GM12865 (cell line): Measurements from ENCODE around the gene DLG2.

ENCODE experiments used
- DNase-seq: peaks from one replicate; pipeline ENCODE4 v3.0.0; 2010; ENCODE audit warnings: low read depth
- H3K4me3 ChIP-seq: 2 replicates; pipeline ENCODE4 v1.5.1; 2011; ENCODE audit warnings: mild to moderate bottlenecking, low read depth, low read length, control low read depth
- TF ChIP-seq, protein P1 (sequence below): IDR thresholded peaks from 2 replicates; pipeline ENCODE4 v1.5.1; 2011; ENCODE audit warnings: low read length, control low read depth, low read depth, inconsistent platforms; ENCODE audit not compliant: insufficient read depth; ENCODE audit errors: missing control alignments

The DLG2 gene

GRCh38 chr11:84552791-84553190 lies 1074.4 kb downstream of the DLG2 start:
- no peak for DNase-seq
- no peak overlapping the region for H3K4me3 ChIP-seq
- TF ChIP-seq, protein P1, sequence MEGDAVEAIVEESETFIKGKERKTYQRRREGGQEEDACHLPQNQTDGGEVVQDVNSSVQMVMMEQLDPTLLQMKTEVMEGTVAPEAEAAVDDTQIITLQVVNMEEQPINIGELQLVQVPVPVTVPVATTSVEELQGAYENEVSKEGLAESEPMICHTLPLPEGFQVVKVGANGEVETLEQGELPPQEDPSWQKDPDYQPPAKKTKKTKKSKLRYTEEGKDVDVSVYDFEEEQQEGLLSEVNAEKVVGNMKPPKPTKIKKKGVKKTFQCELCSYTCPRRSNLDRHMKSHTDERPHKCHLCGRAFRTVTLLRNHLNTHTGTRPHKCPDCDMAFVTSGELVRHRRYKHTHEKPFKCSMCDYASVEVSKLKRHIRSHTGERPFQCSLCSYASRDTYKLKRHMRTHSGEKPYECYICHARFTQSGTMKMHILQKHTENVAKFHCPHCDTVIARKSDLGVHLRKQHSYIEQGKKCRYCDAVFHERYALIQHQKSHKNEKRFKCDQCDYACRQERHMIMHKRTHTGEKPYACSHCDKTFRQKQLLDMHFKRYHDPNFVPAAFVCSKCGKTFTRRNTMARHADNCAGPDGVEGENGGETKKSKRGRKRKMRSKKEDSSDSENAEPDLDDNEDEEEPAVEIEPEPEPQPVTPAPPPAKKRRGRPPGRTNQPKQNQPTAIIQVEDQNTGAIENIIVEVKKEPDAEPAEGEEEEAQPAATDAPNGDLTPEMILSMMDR = no peak

DNA sequence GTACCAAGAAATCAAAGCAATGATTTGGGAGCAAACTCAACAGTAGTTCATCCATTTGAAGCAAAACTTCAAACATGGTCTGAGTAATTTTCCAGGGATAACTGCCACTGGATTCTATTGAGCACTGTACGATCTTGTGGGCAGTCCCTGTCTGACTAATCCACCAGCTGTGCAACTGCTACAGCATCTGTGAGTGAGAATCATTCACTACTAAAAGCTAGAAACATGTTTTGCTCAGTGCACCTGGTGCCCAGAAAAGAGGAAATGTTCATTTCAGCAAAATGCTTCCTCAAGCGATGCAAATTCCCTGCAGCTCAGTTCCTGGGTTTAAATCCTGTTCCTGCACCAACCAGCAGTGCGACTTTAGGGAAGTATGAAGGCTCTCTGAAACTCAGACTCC lies 1077.9 kb downstream of the DLG2 start:
- TF ChIP-seq, protein P1 = no peak
- H3K4me3 ChIP-seq = no peak overlapping the region
- DNase-seq = peak; percentile 33

GRCh38 chr11:84544566-84544965 lies 1082.6 kb downstream of the DLG2 start:
- DNase-seq = no peak
- TF ChIP-seq, protein P1 = no peak
- H3K4me3 ChIP-seq = no peak overlapping the region

- DNase-seq = no peak
- H3K4me3 ChIP-seq = no peak overlapping the region
Measured at GRCh38 chr11:84543367-84544159, 1083.6 kb downstream of the DLG2 start.

DNA sequence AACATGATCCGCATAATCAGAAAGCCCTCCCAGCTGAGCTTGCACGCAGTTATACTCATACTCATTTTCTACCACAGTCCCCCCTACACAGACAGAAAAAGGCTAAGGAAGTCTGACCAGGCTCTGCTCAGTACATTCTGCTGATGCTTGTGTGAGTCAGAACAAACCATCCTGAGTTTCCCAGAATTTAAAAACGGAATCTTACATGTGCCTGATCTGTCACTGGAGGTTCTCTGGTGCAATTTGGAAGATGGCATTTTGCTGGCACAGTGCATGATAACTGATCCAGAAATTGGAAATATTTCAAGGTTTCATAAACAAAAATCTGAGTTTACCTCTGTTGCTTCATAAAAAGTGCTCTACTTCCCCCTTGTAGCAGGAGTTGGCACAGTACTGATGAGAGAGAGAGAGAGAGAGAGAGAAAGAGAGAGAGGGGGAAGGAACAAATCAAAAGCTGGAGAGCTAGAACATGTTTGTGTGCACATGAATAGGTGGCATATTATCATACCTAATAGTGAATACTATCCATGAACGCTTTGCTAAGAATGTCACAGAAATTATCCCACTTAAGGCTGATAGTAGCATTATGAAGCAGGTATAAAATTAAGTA lies 1085.3 kb downstream of the DLG2 start:
- DNase-seq = no peak
- TF ChIP-seq, protein P1 = no peak
- no peak overlapping the region for H3K4me3 ChIP-seq

More at GRCh38 chr11:84543367-84544159, 1083.6 kb downstream of the DLG2 start:
- TF ChIP-seq, protein P1 = no peak

DNA sequence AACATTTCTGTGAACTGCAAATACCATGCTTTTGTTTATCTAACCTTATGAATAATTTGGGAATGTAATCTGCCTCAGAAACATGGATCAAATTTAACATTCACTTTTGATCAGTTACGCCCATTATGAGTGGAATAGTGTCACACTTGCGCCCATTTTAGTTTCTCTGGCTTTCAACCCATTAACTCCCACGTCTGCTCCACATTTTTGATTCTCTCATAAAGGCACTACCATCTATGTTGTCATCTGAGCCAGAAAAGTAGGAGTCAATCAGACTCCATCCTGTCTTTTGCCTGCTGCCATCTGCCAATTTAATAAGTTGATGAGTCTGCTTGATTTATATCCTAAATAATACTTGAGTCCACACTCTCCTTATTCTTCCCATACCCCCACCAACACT lies 1090.7 kb downstream of the DLG2 start:
- H3K4me3 ChIP-seq = no peak overlapping the region
- DNase-seq = no peak
- TF ChIP-seq, protein P1 = no peak

DNA sequence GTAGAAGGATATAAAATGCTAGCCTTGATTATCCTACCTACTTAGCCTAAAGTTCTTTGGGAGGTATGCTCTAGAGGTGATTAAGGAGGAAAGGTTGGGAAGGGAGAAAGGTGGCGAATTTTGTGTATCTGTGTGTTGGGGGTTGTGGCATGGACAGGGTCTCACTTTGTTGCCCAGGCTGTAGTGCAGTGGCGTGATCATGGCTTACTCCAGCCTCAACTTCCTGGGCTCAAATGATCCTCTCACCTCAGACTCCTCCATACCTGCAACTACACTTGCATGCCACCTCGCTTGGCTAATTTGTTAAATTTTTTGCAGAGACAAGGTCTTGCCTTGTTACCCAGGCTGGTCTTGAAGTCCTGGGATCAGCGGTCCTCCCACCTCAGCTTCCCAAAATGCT lies 1094.8 kb downstream of the DLG2 start:
- H3K4me3 ChIP-seq = no peak overlapping the region
- TF ChIP-seq, protein P1 = no peak
- no peak for DNase-seq
